ENCODE data around the gene RASGRF1. TPM values are rescaled to one million over a fixed set of nuclear protein-coding genes. Genes with fewer than 3 reads are reported as not detected.

Gene RASGRF1
- total and polyA plus RNA-seq, 12 donors: under 0.01 to 0.86 (median 0.37) TPM; not detected in 9

GRCh38 chr15:78976691-78977090 is 113.9 kb downstream of the RASGRF1 start:
- Histone ChIP-seq H3K36me3 (no peaks in the 10 kb centered on the region), H3K27me3 (no peaks in the 10 kb centered on the region), H3K4me1 (peaks cover 0 to 24% (median 8%) of the 10 kb centered on the region in 9 donors), H3K27ac (peak overlapping the region in 1 of 10 donors; percentile 76), H3K4me3 (no peak overlapping the region), H3K9me3 (no peaks in the 10 kb centered on the region)
- WGBS, 2 donors: 79 to 85% methylated on average over 7 of the region's 7 CpGs
- ATAC-seq (no peak), DNase-seq (no peak)
- no peak for TF ChIP-seq CTCF (IDR thresholded peaks at IDR 0.05)
- intact Hi-C loops (cut with DNase I): loop anchor here in 1 of 10 donors (5.0 kb wide), 1 partner anchor 64 kb away; no protein-coding TSS in a partner anchor

- no peak for TF ChIP-seq CTCF (IDR thresholded peaks at IDR 0.05)
- ATAC-seq (no peak), DNase-seq (no peak)
- H3K27ac ChIP-seq: no peak overlapping the region
- H3K27me3 ChIP-seq: no peaks in the 10 kb centered on the region
- H3K36me3 ChIP-seq: no peaks in the 10 kb centered on the region
- 93 to 96% methylated on average over 7 of the region's 7 CpGs for WGBS, 2 donors
- H3K4me1 ChIP-seq: peaks cover 0 to 18% (median 4%) of the 10 kb centered on the region in 9 donors
- H3K9me3 ChIP-seq: no peaks in the 10 kb centered on the region
- no peak overlapping the region for H3K4me3 ChIP-seq
- intact Hi-C loops (cut with DNase I): no loop called here
Observed at GRCh38 chr15:78974272-78974918, 116.2 kb downstream of the RASGRF1 start.

GRCh38 chr15:78969687-78970349 is 120.8 kb downstream of the RASGRF1 start:
- peaks cover 0 to 10% (median 0%) of the 10 kb centered on the region in 9 donors for H3K4me1 ChIP-seq
- WGBS, 2 donors: 72 to 76% methylated on average over 5 of the region's 5 CpGs

More at GRCh38 chr15:78969687-78970349, 120.8 kb downstream of the RASGRF1 start:
- no peak for TF ChIP-seq CTCF (IDR thresholded peaks at IDR 0.05)
- Histone ChIP-seq H3K27ac (no peak overlapping the region), H3K4me3 (no peak overlapping the region), H3K9me3 (no peaks in the 10 kb centered on the region), H3K27me3 (no peaks in the 10 kb centered on the region), H3K36me3 (no peaks in the 10 kb centered on the region)
- DNase-seq (no peak), ATAC-seq (peak in 1 of 8 donors; percentile 46)
- intact Hi-C loops (cut with DNase I): no loop called here

Measured in heart right ventricle (tissue), 16 donors.